Measurements from ENCODE around the gene C10orf67. TPM values are rescaled to one million over a fixed set of nuclear protein-coding genes. Genes with fewer than 3 reads are reported as not detected.

The C10orf67 gene
- total and polyA plus RNA-seq, 9 of the 15 experiments (the other 6 are each of a cell fraction or from before 2014, with no cell fraction given), result not detected

GRCh38 chr10:23155169-23155568 lies 189.4 kb downstream of the C10orf67 start (continued):
- TF ChIP-seq, protein P1, sequence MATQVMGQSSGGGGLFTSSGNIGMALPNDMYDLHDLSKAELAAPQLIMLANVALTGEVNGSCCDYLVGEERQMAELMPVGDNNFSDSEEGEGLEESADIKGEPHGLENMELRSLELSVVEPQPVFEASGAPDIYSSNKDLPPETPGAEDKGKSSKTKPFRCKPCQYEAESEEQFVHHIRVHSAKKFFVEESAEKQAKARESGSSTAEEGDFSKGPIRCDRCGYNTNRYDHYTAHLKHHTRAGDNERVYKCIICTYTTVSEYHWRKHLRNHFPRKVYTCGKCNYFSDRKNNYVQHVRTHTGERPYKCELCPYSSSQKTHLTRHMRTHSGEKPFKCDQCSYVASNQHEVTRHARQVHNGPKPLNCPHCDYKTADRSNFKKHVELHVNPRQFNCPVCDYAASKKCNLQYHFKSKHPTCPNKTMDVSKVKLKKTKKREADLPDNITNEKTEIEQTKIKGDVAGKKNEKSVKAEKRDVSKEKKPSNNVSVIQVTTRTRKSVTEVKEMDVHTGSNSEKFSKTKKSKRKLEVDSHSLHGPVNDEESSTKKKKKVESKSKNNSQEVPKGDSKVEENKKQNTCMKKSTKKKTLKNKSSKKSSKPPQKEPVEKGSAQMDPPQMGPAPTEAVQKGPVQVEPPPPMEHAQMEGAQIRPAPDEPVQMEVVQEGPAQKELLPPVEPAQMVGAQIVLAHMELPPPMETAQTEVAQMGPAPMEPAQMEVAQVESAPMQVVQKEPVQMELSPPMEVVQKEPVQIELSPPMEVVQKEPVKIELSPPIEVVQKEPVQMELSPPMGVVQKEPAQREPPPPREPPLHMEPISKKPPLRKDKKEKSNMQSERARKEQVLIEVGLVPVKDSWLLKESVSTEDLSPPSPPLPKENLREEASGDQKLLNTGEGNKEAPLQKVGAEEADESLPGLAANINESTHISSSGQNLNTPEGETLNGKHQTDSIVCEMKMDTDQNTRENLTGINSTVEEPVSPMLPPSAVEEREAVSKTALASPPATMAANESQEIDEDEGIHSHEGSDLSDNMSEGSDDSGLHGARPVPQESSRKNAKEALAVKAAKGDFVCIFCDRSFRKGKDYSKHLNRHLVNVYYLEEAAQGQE (IDR thresholded peaks at IDR 0.05; ENCODE audit: borderline replicate concordance), result no peak
- TF ChIP-seq, protein P1 (CRISPR knock-in tag; IDR thresholded peaks at IDR 0.05; ENCODE audit: low read depth), result no peak
- TF ChIP-seq STAT5B (CRISPR knock-in tag; IDR thresholded peaks at IDR 0.05) (no peak), KAT7 (CRISPR knock-in tag; IDR thresholded peaks at IDR 0.05; ENCODE audit: borderline replicate concordance) (no peak)

MicroRNA genes within 50 kb of the gene (microRNA counts, 767-probe panel; counts per million panel counts)
- not detected for microRNA hsa-miR-1254

Small RNA genes within 50 kb of the gene (microRNA-seq; reads per million reads assigned to microRNA genes)
- gene MIR1254-2 (ENCODE audit: borderline microRNAs expressed), result not detected

Small RNA genes within 50 kb of the gene (small RNA-seq; reads per million reads assigned to genes)
- gene MIR1254-2, result not detected
- not detected for gene RF00561

Other genes with a start within 250 kb of the C10orf67 start
- gene MSRB2, start 249.2 kb downstream of the C10orf67 start, total RNA-seq (2014; rRNA removed), result 7.9 and 10.7 TPM in 2 replicates
- gene MSRB2, start 249.2 kb downstream of the C10orf67 start, total RNA-seq (2014; rRNA removed; fragmentation: Illumina TruSeq; extraction: Trizol), result 3.6 and 5.5 TPM in 2 replicates
- 4.4 and 6.1 TPM in 2 replicates for gene MSRB2, start 249.2 kb downstream of the C10orf67 start, total RNA-seq (2015; rRNA removed; fragmentation: Illumina TruSeq; extraction: Trizol)
- gene MSRB2, start 249.2 kb downstream of the C10orf67 start, total RNA-seq (2021), result 9.5 and 10.0 TPM in 2 replicates
- gene MSRB2, start 249.2 kb downstream of the C10orf67 start, polyA plus RNA-seq (2011; rRNA removed), result 18.9 and 22.3 TPM in 2 replicates
- gene MSRB2, start 249.2 kb downstream of the C10orf67 start, polyA plus RNA-seq (2014; fragmentation: Illumina TruSeq; extraction: Trizol), result 3.4 and 6.7 TPM in 2 replicates
- gene MSRB2, start 249.2 kb downstream of the C10orf67 start, polyA plus RNA-seq (2014; fragmentation: Nextera tagmentation; extraction: Ambion mirVana), result 1 to 10 TPM; 1.5 to 2.0 TPM
- 5.9 and 8.3 TPM in 2 replicates for gene MSRB2, start 249.2 kb downstream of the C10orf67 start, polyA plus RNA-seq (2014; rRNA removed)
- not detected in 2 replicates for gene PTF1A, start 152.5 kb downstream of the C10orf67 start, total RNA-seq (2014; rRNA removed)
- not detected in 2 replicates for gene PTF1A, start 152.5 kb downstream of the C10orf67 start, total RNA-seq (2014; rRNA removed; fragmentation: Illumina TruSeq; extraction: Trizol)
- gene PTF1A, start 152.5 kb downstream of the C10orf67 start, total RNA-seq (2015; rRNA removed; fragmentation: Illumina TruSeq; extraction: Trizol), result not detected in 2 replicates
- gene PTF1A, start 152.5 kb downstream of the C10orf67 start, total RNA-seq (2021), result not detected in 2 replicates
- gene PTF1A, start 152.5 kb downstream of the C10orf67 start, polyA plus RNA-seq (2011; rRNA removed), result not detected in 2 replicates
- gene PTF1A, start 152.5 kb downstream of the C10orf67 start, polyA plus RNA-seq (2014; fragmentation: Illumina TruSeq; extraction: Trizol), result not detected in 2 replicates
- not detected for gene PTF1A, start 152.5 kb downstream of the C10orf67 start, polyA plus RNA-seq (2014; fragmentation: Nextera tagmentation; extraction: Ambion mirVana)
- gene PTF1A, start 152.5 kb downstream of the C10orf67 start, polyA plus RNA-seq (2014; rRNA removed), result not detected in 2 replicates
- gene OTUD1, start 94.3 kb upstream of the C10orf67 start, total RNA-seq (2014; rRNA removed), result 0.94 and 1.0 TPM in 2 replicates
- 1.1 and 1.2 TPM in 2 replicates for gene OTUD1, start 94.3 kb upstream of the C10orf67 start, total RNA-seq (2014; rRNA removed; fragmentation: Illumina TruSeq; extraction: Trizol)
- 0.76 and 0.94 TPM in 2 replicates for gene OTUD1, start 94.3 kb upstream of the C10orf67 start, total RNA-seq (2015; rRNA removed; fragmentation: Illumina TruSeq; extraction: Trizol)
- gene OTUD1, start 94.3 kb upstream of the C10orf67 start, total RNA-seq (2021), result 1.8 and 2.0 TPM in 2 replicates
- 0.43 and 0.49 TPM in 2 replicates for gene OTUD1, start 94.3 kb upstream of the C10orf67 start, polyA plus RNA-seq (2011; rRNA removed)
- gene OTUD1, start 94.3 kb upstream of the C10orf67 start, polyA plus RNA-seq (2014; fragmentation: Illumina TruSeq; extraction: Trizol), result 0.45 and 0.62 TPM in 2 replicates
- gene OTUD1, start 94.3 kb upstream of the C10orf67 start, polyA plus RNA-seq (2014; fragmentation: Nextera tagmentation; extraction: Ambion mirVana), result under 1 TPM; 0.29 to 0.31 TPM
- 0.49 and 0.94 TPM in 2 replicates for gene OTUD1, start 94.3 kb upstream of the C10orf67 start, polyA plus RNA-seq (2014; rRNA removed)

Data from K562 (cell line).